Right cardiac atrium (tissue), 5 donors: ENCODE measurements around the gene KCMF1. TPM values are rescaled to one million over a fixed set of nuclear protein-coding genes. Genes with fewer than 3 reads are reported as not detected.
A peak's percentile ranks its signal among the peaks of the same experiment; 100 is the strongest.
"Not testable (repeated sequence)": the region's sequence is repeated elsewhere in the genome, so short reads cannot be mapped to it uniquely, and the experiment has no call there.

Experiments
- ATAC-seq, 2 donors: fragments of 200-7000 bp; cut with Tn5 transposase; one replicate each; pipeline versions ENCODE4 v1.8.0 to v1.9.1; 2020; ENCODE audit warnings: moderate library complexity in 2 of 2, mild to moderate bottlenecking in 1 of 2
- DNase-seq, 3 donors: peaks; one replicate each; pipeline ENCODE4 v3.0.0-alpha.2; 2020
- H3K27ac ChIP-seq: one replicate; pipeline ENCODE4 v1.5.1; 2013; ENCODE audit warnings: mild to moderate bottlenecking, low read length, control low read depth, moderate library complexity
- H3K27me3 ChIP-seq: one replicate; pipeline ENCODE4 v1.6.1; 2013; ENCODE audit not compliant: control insufficient read depth, insufficient read depth
- H3K4me1 ChIP-seq: one replicate; pipeline ENCODE4 v1.6.1; 2013; ENCODE audit warnings: low read length; ENCODE audit not compliant: control insufficient read depth, insufficient read depth
- H3K4me3 ChIP-seq: one replicate; pipeline ENCODE4 v1.5.1; 2013; ENCODE audit warnings: low read length, control low read depth
- H3K9me3 ChIP-seq: one replicate; pipeline ENCODE4 v1.6.1; 2013; ENCODE audit warnings: low read length; ENCODE audit not compliant: control insufficient read depth
- WGBS: extraction: QIAGEN DNeasy Blood & Tissue Kit; methylation state at CpG from one replicate; pipeline ENCODE4 v1.1.7; 2013; 5-methylcytosine and 5-hydroxymethylcytosine counted together
- intact Hi-C, 4 donors: fragments of 100-400 bp; cut with DNase I; formaldehyde crosslinking; loops; one replicate each; pipeline versions ENCODE4 v1.11.0 to v1.14.0; 2022 to 2023
- polyA plus RNA-seq: library from polyadenylated mRNA; stranded (reverse); fragments of 200-250 nt; gene quantifications from one replicate; pipeline ENCODE4 v1.2.3, GENCODE V29; 2013
- total RNA-seq, 4 donors: library from RNA; stranded (reverse); fragmentation: NEBNext Ultra II Directional; extraction: Animal tissue kit (Norgen Biotek cat#: 25700); gene quantifications; one replicate each; pipeline ENCODE4 v1.2.1, GENCODE V29; 2021
- donor health status: healthy with polysubstance abuse.
- donor health status: DM: no; HTN: yes; CAD: no.
- donor health status: DM: no; HTN: no; CAD: no.
- donor health status: DM: no; HTN: yes; CAD: no; lungs with severe emphysema.
- donor health status: DM: yes; HTN: yes; CAD: no.

The KCMF1 gene
- total and polyA plus RNA-seq, 5 donors = 28.2 to 97.1 (median 88.4) TPM

GRCh38 chr2:84940088-84940470, 30.9 kb upstream of the KCMF1 start:
- 72% methylated on average over 3 of the region's 3 CpGs for WGBS
- DNase-seq (no peak), ATAC-seq (no peak)
- intact Hi-C loops = no loop called here
- Histone ChIP-seq H3K27ac (no peak overlapping the region), H3K4me3 (no peak overlapping the region), H3K4me1 (no peaks in the 10 kb centered on the region), H3K27me3 (no peaks in the 10 kb centered on the region), H3K9me3 (no peaks in the 10 kb centered on the region)

GRCh38 chr2:84940831-84941412, 30.0 kb upstream of the KCMF1 start:
- DNase-seq (no peak), ATAC-seq (no peak)
- no peaks in the 10 kb centered on the region for H3K27me3 ChIP-seq
- no peaks in the 10 kb centered on the region for H3K9me3 ChIP-seq
- H3K4me1 ChIP-seq = no peaks in the 10 kb centered on the region
- intact Hi-C loops = no loop called here
- H3K27ac ChIP-seq = no peak overlapping the region
- no peak overlapping the region for H3K4me3 ChIP-seq
- WGBS = 82% methylated on average over 3 of the region's 3 CpGs

- no peak overlapping the region for H3K27ac ChIP-seq
- intact Hi-C loops = no loop called here
- WGBS = 92% methylated on average over 2 of the region's 2 CpGs
These were observed 28.8 kb upstream of the KCMF1 start for GRCh38 chr2:84942166-84942565.

GRCh38 chr2:84942964-84943421, 28.0 kb upstream of the KCMF1 start:
- ATAC-seq = no peak
- no peaks in the 10 kb centered on the region for H3K27me3 ChIP-seq
- no peak overlapping the region for H3K4me3 ChIP-seq
- DNase-seq = no peak
- no peaks in the 10 kb centered on the region for H3K4me1 ChIP-seq
- 78% methylated on average over 4 of the region's 4 CpGs for WGBS
- intact Hi-C loops = no loop called here
- H3K27ac ChIP-seq = no peak overlapping the region
- no peaks in the 10 kb centered on the region for H3K9me3 ChIP-seq

More at GRCh38 chr2:84942166-84942565, 28.8 kb upstream of the KCMF1 start:
- H3K4me1 ChIP-seq = no peaks in the 10 kb centered on the region
- H3K27me3 ChIP-seq = no peaks in the 10 kb centered on the region
- ATAC-seq (no peak), DNase-seq (no peak)
- H3K4me3 ChIP-seq = no peak overlapping the region
- no peaks in the 10 kb centered on the region for H3K9me3 ChIP-seq

- Histone ChIP-seq H3K4me3 (no peak overlapping the region), H3K4me1 (no peaks in the 10 kb centered on the region), H3K9me3 (no peaks in the 10 kb centered on the region), H3K27ac (no peak overlapping the region), H3K27me3 (no peaks in the 10 kb centered on the region)
- ATAC-seq = no peak
- WGBS = 86% methylated on average over 7 of the region's 7 CpGs
- no peak for DNase-seq
- intact Hi-C loops = no loop called here
These were observed 26.6 kb upstream of the KCMF1 start for GRCh38 chr2:84944295-84944909.

GRCh38 chr2:84945838-84946203, 25.1 kb upstream of the KCMF1 start:
- H3K4me3 ChIP-seq, ATAC-seq, H3K27ac ChIP-seq, H3K9me3 ChIP-seq, H3K4me1 ChIP-seq, H3K27me3 ChIP-seq, DNase-seq, intact Hi-C loops: not testable (repeated sequence)
- WGBS = 76% methylated on average over 3 of the region's 3 CpGs

- Histone ChIP-seq H3K9me3 (no peaks in the 10 kb centered on the region), H3K4me1 (no peaks in the 10 kb centered on the region), H3K27ac (no peak overlapping the region), H3K27me3 (no peaks in the 10 kb centered on the region), H3K4me3 (no peak overlapping the region)
- intact Hi-C loops = no loop called here
- WGBS = 71% methylated on average over 12 of the region's 12 CpGs
- ATAC-seq (no peak), DNase-seq (peak in 1 of 3 donors; percentile 44)
These were observed 24.6 kb upstream of the KCMF1 start for GRCh38 chr2:84946204-84947009.

GRCh38 chr2:84947010-84947593, 23.9 kb upstream of the KCMF1 start:
- DNase-seq = no peak
- Histone ChIP-seq H3K27ac (no peak overlapping the region), H3K27me3 (no peaks in the 10 kb centered on the region), H3K4me1 (no peaks in the 10 kb centered on the region), H3K9me3 (no peaks in the 10 kb centered on the region), H3K4me3 (no peak overlapping the region)
- 84% methylated on average over 10 of the region's 10 CpGs for WGBS
- no peak for ATAC-seq
- intact Hi-C loops = no loop called here

GRCh38 chr2:84953535-84953934, 17.4 kb upstream of the KCMF1 start:
- H3K27me3 ChIP-seq = no peaks in the 10 kb centered on the region
- intact Hi-C loops = no loop called here
- 76% methylated on average over 3 of the region's 3 CpGs for WGBS
- DNase-seq (no peak), ATAC-seq (no peak)
- H3K9me3 ChIP-seq = no peaks in the 10 kb centered on the region
- no peak overlapping the region for H3K4me3 ChIP-seq
- peaks cover 3% of the 10 kb centered on the region for H3K4me1 ChIP-seq
- H3K27ac ChIP-seq = no peak overlapping the region

GRCh38 chr2:84954329-84954728, 16.6 kb upstream of the KCMF1 start:
- intact Hi-C loops = no loop called here
- WGBS = 90% methylated on average over 6 of the region's 6 CpGs
- no peak for DNase-seq

More at GRCh38 chr2:84954329-84954728, 16.6 kb upstream of the KCMF1 start:
- Histone ChIP-seq H3K9me3 (no peaks in the 10 kb centered on the region), H3K27me3 (no peaks in the 10 kb centered on the region), H3K4me3 (no peak overlapping the region), H3K4me1 (peaks cover 3% of the 10 kb centered on the region), H3K27ac (no peak overlapping the region)
- no peak for ATAC-seq
